Measurements from ENCODE around the gene COL18A1. TPM values are rescaled to one million over a fixed set of nuclear protein-coding genes. Genes with fewer than 3 reads are reported as not detected.

Gene COL18A1
- total and polyA plus RNA-seq, 2 of the 8 experiments (the other 6 are each of a cell fraction or from before 2014, with no cell fraction given), result 145 to 201 TPM

DNA sequence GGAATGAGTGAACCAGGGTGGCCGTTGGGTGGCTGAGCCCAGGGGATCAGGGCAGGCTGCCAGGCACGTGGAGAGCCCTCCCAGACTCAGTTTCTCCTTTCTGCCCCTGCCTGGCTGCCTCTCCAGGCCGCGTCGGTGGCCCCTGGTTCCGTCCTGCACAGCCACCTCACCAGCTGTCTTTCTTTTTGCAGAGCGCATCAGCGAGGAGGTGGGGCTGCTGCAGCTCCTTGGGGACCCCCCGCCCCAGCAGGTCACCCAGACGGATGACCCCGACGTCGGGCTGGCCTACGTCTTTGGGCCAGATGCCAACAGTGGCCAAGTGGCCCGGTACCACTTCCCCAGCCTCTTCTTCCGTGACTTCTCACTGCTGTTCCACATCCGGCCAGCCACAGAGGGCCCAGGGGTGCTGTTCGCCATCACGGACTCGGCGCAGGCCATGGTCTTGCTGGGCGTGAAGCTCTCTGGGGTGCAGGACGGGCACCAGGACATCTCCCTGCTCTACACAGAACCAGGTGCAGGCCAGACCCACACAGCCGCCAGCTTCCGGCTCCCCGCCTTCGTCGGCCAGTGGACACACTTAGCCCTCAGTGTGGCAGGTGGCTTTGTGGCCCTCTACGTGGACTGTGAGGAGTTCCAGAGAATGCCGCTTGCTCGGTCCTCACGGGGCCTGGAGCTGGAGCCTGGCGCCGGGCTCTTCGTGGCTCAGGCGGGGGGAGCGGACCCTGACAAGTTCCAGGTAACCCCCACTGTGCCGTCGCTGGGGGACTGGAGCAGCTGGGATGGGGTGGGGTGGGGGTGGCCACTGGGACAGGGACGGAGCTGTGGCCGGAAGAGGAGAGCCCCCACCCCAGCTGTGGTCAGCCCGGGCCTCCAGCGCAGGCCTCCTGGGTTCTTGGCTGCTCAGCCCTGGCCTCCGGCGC, 63.3 kb downstream of the COL18A1 start (continued):
- TF ChIP-seq, protein P1, sequence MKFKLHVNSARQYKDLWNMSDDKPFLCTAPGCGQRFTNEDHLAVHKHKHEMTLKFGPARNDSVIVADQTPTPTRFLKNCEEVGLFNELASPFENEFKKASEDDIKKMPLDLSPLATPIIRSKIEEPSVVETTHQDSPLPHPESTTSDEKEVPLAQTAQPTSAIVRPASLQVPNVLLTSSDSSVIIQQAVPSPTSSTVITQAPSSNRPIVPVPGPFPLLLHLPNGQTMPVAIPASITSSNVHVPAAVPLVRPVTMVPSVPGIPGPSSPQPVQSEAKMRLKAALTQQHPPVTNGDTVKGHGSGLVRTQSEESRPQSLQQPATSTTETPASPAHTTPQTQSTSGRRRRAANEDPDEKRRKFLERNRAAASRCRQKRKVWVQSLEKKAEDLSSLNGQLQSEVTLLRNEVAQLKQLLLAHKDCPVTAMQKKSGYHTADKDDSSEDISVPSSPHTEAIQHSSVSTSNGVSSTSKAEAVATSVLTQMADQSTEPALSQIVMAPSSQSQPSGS (IDR thresholded peaks at IDR 0.05; ENCODE audit: low read length), result no peak
- TF ChIP-seq GTF2F1 (IDR thresholded peaks at IDR 0.05; ENCODE audit: borderline replicate concordance, low read depth, low read length) (no peak), TEAD4 (IDR thresholded peaks at IDR 0.05; ENCODE audit: low read depth, low read length) (no peak), BCL11A (IDR thresholded peaks at IDR 0.05; ENCODE audit: low read depth in 2 of 2, low read length in 2 of 2) (no peak), JUN (IDR thresholded peaks at IDR 0.05; ENCODE audit: low read depth, low read length) (no peak), BRCA1 (IDR thresholded peaks at IDR 0.05; ENCODE audit: low read depth, low read length) (no peak), YY1 (IDR thresholded peaks at IDR 0.05; ENCODE audit: low read depth, low read length) (no peak)

Measured in H1 (cell line).